CD4-positive, alpha-beta T cell treated with Interleukin-10 for 1 hour (primary cell): Measurements from ENCODE around the gene IDH3G.

ENCODE experiments used
- DNase-seq: peaks from one replicate; pipeline ENCODE4 v3.0.0-alpha.2; 2020

Gene IDH3G

GRCh38 chrX:153814591-153815315 is 20.6 kb upstream of the IDH3G start:
- DNase-seq: no peak

- no peak for DNase-seq
Observed at GRCh38 chrX:153813161-153813560, 19.0 kb upstream of the IDH3G start.

GRCh38 chrX:153812220-153812619 is 18.0 kb upstream of the IDH3G start:
- DNase-seq: no peak

GRCh38 chrX:153807976-153808375 is 13.8 kb upstream of the IDH3G start:
- no peak for DNase-seq

GRCh38 chrX:153806999-153807575 is 12.9 kb upstream of the IDH3G start:
- DNase-seq: no peak

GRCh38 chrX:153805436-153805835 is 11.3 kb upstream of the IDH3G start:
- no peak for DNase-seq

- no peak for DNase-seq
Observed at GRCh38 chrX:153804621-153805020, 10.4 kb upstream of the IDH3G start.

GRCh38 chrX:153804100-153804595 is 10.0 kb upstream of the IDH3G start:
- no peak for DNase-seq

GRCh38 chrX:153803211-153804099 is 9.3 kb upstream of the IDH3G start:
- DNase-seq: no peak

- no peak for DNase-seq
Observed at GRCh38 chrX:153802513-153803045, 8.4 kb upstream of the IDH3G start.

- DNase-seq: no peak
Observed at GRCh38 chrX:153801669-153802068, 7.5 kb upstream of the IDH3G start.

GRCh38 chrX:153800746-153801145 is 6.6 kb upstream of the IDH3G start:
- no peak for DNase-seq

- DNase-seq: no peak
Observed at GRCh38 chrX:153800177-153800722, 6.1 kb upstream of the IDH3G start.

GRCh38 chrX:153799326-153799725 is 5.2 kb upstream of the IDH3G start:
- no peak for DNase-seq

- DNase-seq: no peak
Observed at GRCh38 chrX:153797415-153798015, 3.3 kb upstream of the IDH3G start.

- no peak for DNase-seq
Observed at GRCh38 chrX:153794897-153795816, 982 bp upstream of the IDH3G start.

GRCh38 chrX:153793291-153793690 is 884 bp downstream of the IDH3G start:
- no peak for DNase-seq

- no peak for DNase-seq
Observed at GRCh38 chrX:153792368-153792767, 1.8 kb downstream of the IDH3G start.

- DNase-seq: no peak
Observed at GRCh38 chrX:153791104-153791852, 2.9 kb downstream of the IDH3G start.

GRCh38 chrX:153789654-153790053 is 4.5 kb downstream of the IDH3G start:
- no peak for DNase-seq

- DNase-seq: no peak
Observed at GRCh38 chrX:153786669-153787068, 7.5 kb downstream of the IDH3G start.
